ENCODE measurements around the gene EPN1. TPM values are rescaled to one million over a fixed set of nuclear protein-coding genes. Genes with fewer than 3 reads are reported as not detected.
A peak's percentile ranks its signal among the peaks of the same experiment; 100 is the strongest.

EPN1 gene
- total and polyA plus RNA-seq, 2 of the 13 experiments (the other 11 are each of a cell fraction or from before 2014, with no cell fraction given): 28.9 to 31.7 TPM

DNA sequence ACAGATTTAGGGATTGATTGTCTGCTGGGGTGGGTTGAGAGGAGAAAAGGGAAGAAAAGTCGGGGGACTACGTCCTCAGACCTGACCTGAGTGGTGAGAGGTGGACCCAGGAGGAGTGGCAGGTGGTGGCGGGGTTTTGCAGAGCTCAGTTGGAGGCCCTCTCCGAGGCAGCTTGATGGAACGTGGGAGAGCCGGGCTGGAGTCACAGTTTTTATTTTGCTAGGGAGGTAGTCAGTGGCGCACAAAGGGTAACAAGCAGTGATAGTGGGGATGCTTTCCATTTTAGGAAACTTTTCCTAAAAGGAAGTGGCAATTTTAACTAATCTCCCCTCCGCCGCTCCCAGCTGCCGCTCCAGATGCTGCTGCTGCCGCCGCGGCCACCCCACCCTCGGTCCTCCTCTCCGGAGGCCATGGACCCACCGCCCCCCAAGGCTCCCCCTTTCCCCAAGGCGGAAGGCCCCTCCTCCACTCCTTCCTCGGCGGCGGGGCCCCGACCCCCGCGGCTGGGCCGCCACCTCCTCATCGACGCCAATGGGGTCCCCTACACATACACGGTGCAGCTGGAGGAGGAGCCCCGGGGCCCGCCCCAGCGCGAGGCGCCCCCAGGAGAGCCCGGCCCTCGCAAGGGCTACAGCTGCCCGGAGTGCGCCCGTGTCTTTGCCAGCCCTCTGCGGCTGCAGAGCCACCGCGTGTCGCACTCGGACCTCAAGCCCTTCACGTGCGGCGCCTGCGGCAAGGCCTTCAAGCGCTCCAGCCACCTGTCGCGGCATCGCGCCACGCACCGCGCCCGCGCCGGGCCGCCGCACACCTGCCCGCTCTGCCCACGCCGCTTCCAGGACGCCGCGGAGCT lies 32.6 kb upstream of the EPN1 start (continued):
- TF ChIP-seq, protein P1, sequence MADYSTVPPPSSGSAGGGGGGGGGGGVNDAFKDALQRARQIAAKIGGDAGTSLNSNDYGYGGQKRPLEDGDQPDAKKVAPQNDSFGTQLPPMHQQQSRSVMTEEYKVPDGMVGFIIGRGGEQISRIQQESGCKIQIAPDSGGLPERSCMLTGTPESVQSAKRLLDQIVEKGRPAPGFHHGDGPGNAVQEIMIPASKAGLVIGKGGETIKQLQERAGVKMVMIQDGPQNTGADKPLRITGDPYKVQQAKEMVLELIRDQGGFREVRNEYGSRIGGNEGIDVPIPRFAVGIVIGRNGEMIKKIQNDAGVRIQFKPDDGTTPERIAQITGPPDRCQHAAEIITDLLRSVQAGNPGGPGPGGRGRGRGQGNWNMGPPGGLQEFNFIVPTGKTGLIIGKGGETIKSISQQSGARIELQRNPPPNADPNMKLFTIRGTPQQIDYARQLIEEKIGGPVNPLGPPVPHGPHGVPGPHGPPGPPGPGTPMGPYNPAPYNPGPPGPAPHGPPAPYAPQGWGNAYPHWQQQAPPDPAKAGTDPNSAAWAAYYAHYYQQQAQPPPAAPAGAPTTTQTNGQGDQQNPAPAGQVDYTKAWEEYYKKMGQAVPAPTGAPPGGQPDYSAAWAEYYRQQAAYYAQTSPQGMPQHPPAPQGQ (CRISPR knock-in tag; IDR thresholded peaks at IDR 0.05; ENCODE audit: borderline replicate concordance): no peak
- TF ChIP-seq ZBTB33 (CRISPR knock-in tag; IDR thresholded peaks at IDR 0.05) (0 out of 2 replicates have a peak, but pooled peaks have one; percentile 10), KLF13 (CRISPR knock-in tag; IDR thresholded peaks at IDR 0.05) (no peak), HMG20B (CRISPR knock-in tag; conservative IDR thresholded peaks at IDR 0.05) (no peak), ZNF33B (CRISPR knock-in tag; IDR thresholded peaks at IDR 0.05) (no peak), DMTF1 (CRISPR knock-in tag; IDR thresholded peaks at IDR 0.05) (no peak), ZNF317 (CRISPR knock-in tag; IDR thresholded peaks at IDR 0.05) (no peak), MAZ (IDR thresholded peaks at IDR 0.05; ENCODE audit: borderline replicate concordance, low read depth, low read length) (no peak), MAZ (CRISPR knock-in tag; IDR thresholded peaks at IDR 0.05; ENCODE audit: low read depth) (0 out of 2 replicates have a peak, but pooled peaks have one; percentile 28), KMT2B (CRISPR knock-in tag; IDR thresholded peaks at IDR 0.05) (no peak), TOPORS (CRISPR knock-in tag; IDR thresholded peaks at IDR 0.05) (no peak), BRCA1 (CRISPR knock-in tag; IDR thresholded peaks at IDR 0.05) (no peak), RBFOX2 (IDR thresholded peaks at IDR 0.05; ENCODE audit: low read depth, low read length) (peak; percentile 81), NR2C2 (CRISPR knock-in tag; IDR thresholded peaks at IDR 0.05; ENCODE audit: borderline replicate concordance) (no peak), FOXK2 (IDR thresholded peaks at IDR 0.05) (no peak), ZNF619 (CRISPR knock-in tag; IDR thresholded peaks at IDR 0.05) (no peak)
- TF ChIP-seq, protein P2, sequence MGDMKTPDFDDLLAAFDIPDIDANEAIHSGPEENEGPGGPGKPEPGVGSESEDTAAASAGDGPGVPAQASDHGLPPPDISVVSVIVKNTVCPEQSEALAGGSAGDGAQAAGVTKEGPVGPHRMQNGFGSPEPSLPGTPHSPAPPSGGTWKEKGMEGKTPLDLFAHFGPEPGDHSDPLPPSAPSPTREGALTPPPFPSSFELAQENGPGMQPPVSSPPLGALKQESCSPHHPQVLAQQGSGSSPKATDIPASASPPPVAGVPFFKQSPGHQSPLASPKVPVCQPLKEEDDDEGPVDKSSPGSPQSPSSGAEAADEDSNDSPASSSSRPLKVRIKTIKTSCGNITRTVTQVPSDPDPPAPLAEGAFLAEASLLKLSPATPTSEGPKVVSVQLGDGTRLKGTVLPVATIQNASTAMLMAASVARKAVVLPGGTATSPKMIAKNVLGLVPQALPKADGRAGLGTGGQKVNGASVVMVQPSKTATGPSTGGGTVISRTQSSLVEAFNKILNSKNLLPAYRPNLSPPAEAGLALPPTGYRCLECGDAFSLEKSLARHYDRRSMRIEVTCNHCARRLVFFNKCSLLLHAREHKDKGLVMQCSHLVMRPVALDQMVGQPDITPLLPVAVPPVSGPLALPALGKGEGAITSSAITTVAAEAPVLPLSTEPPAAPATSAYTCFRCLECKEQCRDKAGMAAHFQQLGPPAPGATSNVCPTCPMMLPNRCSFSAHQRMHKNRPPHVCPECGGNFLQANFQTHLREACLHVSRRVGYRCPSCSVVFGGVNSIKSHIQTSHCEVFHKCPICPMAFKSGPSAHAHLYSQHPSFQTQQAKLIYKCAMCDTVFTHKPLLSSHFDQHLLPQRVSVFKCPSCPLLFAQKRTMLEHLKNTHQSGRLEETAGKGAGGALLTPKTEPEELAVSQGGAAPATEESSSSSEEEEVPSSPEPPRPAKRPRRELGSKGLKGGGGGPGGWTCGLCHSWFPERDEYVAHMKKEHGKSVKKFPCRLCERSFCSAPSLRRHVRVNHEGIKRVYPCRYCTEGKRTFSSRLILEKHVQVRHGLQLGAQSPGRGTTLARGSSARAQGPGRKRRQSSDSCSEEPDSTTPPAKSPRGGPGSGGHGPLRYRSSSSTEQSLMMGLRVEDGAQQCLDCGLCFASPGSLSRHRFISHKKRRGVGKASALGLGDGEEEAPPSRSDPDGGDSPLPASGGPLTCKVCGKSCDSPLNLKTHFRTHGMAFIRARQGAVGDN (CRISPR knock-in tag; IDR thresholded peaks at IDR 0.05): peak; percentile 81; the same call in 1 of the 2 replicates
- TF ChIP-seq, protein P3, sequence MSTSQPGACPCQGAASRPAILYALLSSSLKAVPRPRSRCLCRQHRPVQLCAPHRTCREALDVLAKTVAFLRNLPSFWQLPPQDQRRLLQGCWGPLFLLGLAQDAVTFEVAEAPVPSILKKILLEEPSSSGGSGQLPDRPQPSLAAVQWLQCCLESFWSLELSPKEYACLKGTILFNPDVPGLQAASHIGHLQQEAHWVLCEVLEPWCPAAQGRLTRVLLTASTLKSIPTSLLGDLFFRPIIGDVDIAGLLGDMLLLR (CRISPR knock-in tag; IDR thresholded peaks at IDR 0.05): no peak
